GM12873 (cell line): ENCODE measurements around the gene VSIG8.

ENCODE experiments used
- TF ChIP-seq, protein P1 (sequence below): IDR thresholded peaks from 2 replicates; pipeline ENCODE4 v1.5.1; 2012; ENCODE audit warnings: low read depth, mild to moderate bottlenecking, moderate library complexity, low read length, control low read depth; ENCODE audit not compliant: insufficient read depth; ENCODE audit errors: missing control alignments

VSIG8 gene

DNA sequence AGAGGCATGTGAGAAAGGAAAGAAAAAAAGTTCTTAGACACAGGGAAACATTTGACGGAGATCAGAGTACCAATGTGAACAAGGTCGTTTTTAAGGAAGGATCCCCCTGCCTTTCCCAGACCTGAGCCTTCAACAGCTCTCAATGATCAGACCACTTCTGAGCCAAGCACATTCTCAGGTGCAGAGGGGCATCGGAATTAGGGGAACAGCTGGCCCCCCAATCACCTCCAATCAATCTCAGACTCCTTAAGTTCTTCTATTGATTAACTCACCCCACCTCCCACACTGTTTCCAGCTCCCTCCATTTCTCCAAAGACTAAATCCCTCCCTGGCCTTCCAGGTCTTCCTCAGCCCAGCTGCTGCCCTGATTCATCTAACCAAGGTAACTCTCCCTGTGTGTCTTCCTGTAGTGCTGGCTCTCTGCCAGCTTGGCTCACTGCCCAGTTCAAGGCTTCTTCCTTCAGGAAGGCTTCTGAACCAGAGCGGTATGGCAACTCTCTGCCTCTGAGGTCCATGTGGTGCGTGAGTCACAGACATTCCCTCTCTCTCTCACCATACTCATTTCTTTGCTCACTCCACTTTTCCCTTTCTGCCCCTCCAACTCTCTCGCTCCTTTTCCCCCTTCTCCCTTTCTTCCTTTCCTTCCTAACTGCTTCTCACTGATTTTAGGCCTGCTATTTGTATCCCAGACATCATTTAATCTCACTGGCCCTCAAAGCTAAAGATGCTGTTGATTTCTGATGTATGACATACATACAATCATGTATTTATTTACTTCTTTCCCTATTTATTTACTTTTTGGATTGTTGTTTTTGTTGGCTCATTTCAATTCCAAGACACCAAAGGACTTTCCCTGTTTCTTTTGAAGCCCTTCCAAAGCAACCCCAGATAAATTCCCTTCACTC lies 19.4 kb upstream of the VSIG8 start:
- TF ChIP-seq, protein P1, sequence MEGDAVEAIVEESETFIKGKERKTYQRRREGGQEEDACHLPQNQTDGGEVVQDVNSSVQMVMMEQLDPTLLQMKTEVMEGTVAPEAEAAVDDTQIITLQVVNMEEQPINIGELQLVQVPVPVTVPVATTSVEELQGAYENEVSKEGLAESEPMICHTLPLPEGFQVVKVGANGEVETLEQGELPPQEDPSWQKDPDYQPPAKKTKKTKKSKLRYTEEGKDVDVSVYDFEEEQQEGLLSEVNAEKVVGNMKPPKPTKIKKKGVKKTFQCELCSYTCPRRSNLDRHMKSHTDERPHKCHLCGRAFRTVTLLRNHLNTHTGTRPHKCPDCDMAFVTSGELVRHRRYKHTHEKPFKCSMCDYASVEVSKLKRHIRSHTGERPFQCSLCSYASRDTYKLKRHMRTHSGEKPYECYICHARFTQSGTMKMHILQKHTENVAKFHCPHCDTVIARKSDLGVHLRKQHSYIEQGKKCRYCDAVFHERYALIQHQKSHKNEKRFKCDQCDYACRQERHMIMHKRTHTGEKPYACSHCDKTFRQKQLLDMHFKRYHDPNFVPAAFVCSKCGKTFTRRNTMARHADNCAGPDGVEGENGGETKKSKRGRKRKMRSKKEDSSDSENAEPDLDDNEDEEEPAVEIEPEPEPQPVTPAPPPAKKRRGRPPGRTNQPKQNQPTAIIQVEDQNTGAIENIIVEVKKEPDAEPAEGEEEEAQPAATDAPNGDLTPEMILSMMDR = no peak

DNA sequence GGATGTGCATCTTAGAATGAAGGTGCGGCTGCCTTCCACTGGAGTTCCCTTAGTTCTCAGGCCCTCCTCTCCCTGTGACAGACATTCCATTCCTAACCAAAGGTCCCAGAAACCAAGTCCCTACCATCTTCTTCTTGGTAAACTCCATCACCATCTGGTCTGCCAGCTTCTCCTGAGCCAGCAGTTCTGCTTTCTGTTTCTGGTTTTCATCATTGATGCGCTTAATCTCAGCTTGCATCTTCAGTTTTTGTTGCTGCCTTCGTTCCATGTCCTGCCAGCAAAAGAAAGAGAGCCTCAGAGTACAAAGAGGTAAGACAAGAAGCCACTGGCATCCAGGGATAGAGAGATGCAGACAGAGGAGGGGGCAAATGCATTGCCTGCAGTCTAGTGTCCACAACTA lies 18.0 kb upstream of the VSIG8 start:
- TF ChIP-seq, protein P1 = no peak

DNA sequence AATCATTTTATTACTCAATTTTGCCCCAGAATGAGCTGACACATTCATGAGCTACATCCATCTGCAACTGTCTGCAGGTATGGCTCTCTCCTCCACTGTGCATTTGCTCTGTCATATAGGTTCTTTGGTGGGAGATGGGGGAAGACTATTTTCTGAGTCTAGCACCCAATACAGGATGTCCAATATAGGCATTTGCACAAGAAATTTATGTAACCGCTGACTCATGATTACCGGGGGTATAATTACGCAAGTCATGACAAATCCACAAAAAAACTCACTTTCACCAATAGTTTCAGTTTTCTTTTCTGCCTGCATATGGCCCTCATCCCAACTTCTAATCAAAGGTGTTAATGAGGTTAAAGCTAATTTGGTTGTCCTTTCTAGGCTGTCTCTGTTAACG lies 17.5 kb upstream of the VSIG8 start:
- TF ChIP-seq, protein P1 = no peak

DNA sequence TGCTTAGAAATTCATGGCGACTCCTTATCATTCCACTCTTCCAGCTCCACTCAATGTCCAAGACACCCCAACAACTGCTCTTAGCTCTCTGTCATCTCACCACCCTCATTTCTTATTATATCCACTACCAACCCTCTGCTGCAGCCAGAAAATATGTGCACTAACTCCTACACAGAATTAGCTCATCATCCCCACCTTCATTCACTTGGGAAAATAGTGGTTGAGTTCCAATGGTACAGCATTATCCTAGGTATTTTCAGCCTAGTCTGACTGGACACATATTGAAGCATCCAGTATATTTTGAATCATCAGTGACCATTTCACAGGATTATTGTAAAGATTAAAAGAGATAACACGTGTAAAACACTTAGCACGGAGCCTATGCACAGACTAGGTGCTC lies 16.7 kb upstream of the VSIG8 start:
- TF ChIP-seq, protein P1 = no peak

DNA sequence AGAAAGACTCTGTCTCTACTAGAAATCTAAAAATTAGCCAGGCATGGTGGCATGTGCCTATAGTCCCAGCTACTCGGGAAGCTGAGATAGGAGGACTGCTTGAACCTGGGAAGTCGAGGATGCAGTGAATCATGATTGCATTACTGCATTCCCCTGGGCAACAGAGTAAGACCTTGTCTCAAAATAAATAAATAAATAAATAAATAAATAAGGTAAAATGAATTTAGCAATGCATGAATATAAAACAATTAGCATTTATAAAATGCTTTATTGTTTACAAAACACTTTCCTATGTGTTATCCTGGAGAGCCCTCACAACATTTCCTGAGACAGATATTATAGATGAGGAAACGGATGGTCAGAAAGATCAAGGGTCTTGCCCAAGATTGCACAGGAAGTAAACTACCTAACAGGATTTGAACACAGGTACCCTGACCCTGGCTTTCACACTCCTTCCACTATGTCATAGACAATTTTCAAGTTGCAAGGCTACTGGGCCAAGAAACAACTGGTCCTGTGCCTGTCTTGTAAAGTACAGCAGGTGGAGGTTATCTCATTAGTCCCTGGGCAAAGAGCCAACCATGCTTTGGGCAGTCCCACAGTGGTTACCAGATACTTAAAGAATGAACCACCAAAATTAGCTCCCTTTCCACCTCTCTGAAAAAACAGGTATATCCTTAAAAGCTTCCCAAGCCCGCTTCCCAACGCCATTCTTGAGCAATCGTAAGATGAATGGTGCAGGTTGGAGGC lies 15.4 kb upstream of the VSIG8 start:
- TF ChIP-seq, protein P1 = no peak

DNA sequence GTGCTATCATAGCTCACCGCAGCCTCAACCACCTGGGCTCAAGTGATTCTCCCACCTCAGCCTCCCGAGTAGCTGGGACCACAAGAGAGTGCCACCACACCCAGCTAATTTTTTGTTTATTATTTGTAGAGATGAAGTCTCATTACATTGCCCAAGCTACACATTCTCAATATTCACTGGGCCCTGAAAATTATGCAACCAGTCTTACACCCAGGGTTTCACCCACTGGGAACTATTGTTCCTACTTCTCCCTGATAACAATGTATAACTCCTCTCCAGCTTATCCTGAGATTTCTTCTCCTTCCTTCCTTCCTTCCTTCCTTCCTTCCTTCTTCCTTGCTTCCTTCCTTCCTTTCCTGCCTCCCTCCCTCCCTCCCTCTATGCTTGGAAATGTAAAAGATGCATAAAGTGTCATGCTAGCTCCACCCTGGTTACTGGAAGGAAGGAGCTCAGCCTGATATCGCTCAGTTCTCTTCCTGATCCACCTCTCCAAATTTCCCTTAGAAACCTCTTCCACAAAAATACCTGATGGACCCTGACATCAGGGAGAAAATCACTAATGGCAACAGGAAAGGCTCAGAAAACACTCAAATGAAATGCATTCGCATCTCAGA lies 11.2 kb upstream of the VSIG8 start:
- TF ChIP-seq, protein P1 = no peak

DNA sequence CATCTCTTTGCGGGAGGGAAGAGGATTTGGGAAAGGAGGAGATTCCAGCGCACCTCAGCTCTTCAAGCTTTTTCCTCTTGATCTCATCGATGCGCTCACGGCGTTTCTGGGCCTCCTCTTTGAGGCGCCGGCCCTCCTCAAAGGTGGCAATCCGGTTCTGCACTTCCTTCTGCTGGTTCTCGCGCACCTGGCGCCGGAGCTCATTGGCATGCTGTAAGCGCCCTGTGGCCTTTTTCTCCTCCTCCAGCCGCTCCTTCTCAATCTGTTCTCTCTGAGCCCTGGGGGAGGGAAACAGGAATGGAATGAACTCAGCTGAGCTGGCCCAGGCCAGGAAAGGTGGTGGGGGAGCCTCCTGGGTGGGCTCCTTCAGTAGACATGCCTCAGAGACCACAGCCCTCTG lies 10.4 kb upstream of the VSIG8 start:
- TF ChIP-seq, protein P1 = no peak
